Kidney glomerular epithelial cell (primary cell): Measurements from ENCODE around the gene NAV2.
"Not testable (repeated sequence)": the region's sequence is repeated elsewhere in the genome, so short reads cannot be mapped to it uniquely, and the experiment has no call there.

ENCODE experiments used
- DNase-seq: peaks from one replicate; lab custom pipeline; 2025; lab: John Stamatoyannopoulos, UW

NAV2 gene

DNA sequence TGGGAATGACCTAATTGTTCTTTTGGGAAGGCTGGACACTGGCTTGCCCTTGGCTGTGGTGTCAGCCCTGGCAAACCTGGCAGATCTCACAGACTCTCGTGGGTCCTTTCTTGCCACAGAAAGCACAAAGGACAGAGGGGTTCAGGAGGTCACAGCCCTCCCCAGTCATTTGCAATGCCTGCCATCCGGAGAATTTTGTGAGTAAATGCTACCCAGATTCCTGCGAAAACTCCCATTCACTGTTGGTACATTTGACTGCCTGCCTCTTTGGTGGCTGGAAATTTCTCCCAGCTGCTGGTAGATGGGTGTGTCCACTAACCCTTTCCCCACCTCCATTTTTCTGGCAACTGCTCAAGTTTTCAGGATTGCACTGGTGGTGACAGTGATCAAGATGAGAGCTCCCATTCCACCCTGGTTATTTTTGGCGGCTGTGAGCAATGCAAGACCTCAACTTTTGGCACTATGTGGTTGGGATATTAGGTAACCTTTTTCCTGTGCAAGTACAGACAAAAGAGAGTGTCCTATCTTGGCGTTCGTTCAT is 155.7 kb downstream of the NAV2 start:
- DNase-seq = no peak

DNA sequence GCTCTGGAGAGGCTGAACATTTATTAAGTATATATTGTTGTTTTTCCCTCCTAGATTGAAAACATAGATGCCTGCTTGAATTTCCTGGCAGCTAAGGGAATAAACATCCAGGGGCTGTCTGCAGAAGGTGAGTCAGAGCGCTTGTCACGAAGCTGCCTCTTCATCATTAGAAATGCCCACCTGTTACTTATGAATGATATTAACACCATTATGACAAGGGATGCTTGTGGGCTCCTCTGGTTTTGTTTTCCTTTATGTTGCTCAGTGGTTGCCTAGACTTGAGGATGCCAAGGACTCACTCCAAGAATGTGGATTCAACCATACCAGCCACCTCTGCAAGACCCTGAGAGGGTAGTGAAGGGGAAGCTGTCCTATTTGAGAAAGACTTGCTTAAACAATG is 156.2 kb downstream of the NAV2 start:
- DNase-seq = no peak

DNA sequence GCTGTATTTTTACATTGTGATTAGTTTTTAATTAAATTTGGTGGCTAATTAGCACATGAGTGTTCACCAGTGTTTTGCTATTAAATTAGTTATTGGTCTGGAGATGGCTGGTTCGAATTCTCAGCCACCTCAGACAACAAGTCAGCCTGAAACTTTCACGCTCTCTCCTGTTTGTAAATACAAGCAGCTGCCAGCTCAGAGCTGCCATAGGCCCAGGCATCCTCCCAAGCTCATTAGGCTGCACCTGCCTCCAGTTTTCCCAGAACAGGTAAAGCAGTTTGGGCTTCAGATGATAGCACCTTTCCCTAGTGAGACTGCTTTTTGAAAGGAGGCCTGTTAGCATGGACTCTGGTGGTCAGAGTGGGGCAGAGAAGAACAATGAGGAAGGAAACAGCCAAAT is 156.8 kb downstream of the NAV2 start:
- DNase-seq = no peak

DNA sequence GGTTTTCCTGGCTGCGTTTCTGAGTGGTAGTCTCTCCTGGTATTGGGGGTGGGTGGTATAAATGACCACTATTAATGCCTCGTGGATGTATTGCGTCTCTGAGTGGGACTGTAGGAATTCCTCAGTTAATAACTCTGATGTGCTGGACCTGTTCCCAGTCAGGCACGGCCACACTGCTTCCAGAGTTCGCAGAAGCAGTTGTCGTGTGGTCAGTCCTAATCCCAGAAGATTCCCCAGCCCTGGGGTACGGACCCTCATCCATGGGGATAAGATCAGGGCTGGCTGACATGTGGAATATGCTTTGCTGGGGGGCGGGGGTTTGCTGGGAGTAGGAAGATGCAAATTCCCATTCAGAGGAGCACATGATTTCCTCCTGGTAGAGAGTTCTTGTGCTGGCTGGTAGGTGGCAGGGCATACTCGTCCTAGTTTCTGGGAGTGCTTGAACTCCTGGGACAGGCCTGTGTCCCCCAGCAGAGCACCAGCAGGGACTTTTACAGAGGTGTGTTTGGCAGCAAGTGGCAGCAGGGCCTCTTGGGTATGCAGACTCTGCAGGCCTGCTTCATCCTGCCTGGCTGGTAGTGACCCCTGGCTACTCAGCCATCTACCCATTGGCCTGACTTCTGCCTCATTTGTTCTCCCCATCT is 157.4 kb downstream of the NAV2 start:
- DNase-seq = no peak

DNA sequence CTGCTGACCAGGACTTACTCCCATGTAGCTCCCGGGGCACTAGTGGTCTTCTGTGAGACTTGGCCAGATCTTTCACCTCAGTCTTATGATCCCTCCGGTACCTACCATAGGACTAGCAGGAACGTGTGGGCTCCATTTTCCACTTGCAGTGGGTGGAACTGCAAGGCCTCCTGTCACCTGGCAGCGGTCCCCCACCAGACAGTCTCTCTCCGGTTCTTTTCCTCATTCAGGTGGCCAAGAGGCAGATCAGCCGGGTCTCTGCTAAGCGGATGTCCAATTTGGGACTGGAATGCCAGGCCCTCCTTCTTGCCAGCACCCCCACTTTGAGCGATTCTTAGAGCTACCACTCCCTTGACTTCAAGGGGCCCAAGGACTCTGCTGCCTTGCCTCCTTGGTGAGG is 158.9 kb downstream of the NAV2 start:
- no peak for DNase-seq

DNA sequence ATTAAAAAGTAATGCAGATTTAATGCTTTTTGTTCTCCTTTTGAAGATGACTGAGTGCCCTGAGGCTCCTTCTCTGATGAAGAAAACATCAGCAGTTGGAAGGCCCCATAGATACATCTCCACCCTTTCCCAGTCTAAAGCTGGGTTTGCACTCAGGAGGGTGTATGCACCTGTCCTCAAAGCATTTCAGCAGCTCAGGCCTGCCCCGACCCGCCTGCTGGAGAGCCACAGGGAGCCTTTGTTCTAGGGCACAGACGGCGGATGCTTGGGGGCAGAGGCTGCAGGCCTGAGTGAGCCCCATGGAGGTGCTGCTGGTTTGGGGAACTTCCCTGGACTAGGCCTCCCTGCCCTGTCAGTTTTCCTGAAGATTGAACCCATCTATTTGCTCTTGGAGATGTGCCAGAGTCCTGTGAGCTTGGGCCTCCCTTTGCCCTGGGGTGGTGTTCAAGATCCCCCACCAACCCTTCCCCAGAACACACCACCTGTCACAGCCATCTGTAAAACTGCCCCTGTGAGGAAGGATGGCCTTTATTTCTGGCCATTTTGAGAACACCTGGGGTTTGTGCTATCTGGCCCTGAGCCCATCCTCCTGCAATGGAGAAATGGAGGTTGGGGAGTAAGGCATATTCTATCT is 160.0 kb downstream of the NAV2 start:
- DNase-seq = no peak

DNA sequence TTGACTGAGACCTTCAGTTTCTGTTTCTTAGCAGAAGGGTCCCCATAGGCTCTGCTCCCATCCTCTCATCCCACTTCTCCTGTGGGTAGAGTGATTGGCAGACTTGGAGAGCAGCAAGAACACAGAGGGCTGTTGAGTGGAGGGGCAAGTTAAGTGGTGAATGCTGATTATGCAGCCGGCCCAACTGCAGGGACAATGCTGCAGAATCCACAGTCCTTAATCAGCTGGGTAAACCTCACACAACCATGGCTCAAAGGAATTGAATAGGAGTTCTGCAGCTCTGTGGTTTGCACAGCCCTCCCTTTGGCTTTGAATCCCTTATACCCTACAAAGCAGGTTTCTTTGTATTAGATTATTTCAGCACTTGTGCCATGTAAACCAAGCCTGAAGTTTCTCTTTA is 161.1 kb downstream of the NAV2 start:
- DNase-seq = no peak

DNA sequence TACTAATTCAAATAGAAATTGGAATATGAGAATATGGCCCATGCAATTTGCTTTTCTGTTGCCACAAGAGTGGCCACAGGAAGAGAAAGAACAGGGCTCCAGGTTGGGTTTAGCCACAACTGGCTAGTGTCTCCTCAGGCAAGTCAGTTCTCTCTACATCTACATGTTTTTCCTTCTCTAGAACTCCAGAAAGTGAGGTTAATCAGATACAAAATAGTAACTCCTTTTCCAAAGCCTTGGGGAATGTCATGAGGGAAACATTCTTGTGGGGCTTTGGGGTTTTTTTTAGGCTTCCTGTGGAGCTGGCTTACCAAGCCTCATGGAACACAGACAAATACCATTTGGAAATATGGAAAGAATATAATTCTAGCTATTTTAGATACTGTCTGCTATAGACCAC is 161.6 kb downstream of the NAV2 start:
- no peak for DNase-seq

DNA sequence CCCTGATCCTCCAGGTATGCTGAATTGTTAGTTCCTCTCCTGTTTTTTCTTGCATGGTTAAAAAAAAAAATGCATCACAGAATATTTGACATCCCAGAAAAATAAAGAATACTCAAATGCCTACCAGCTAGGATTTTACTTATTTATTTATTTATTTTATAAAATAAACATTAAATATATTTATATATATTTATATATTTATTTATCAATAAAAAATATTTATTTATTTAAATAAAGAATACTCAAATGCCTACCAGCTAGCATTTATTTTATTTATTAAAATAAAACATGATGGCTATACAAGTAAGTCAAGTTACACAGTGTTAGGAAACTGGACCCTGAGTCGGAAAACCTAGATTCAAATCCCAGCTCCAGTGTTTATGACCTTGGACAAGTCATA is 164.1 kb downstream of the NAV2 start:
- DNase-seq = no peak

DNA sequence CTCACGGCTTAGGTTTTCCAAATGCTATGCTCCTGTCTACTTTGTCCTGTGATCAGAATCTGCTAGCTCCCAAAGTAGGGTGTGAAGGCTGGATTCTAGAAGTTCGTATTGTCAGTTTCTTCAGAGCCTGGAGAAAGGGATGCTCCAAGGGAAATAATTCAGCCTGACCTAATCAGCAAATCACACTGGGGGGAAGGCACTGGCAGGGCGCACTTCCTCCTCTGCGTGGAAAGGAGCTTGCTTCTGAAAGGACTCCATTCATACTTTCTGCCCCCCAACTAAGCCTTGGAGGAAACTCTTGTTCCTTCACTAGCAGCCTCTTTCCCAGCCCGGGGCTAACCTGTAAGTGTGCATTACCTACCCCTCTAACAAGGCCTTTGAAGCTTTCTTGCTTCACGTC is 165.9 kb downstream of the NAV2 start:
- no peak for DNase-seq

DNA sequence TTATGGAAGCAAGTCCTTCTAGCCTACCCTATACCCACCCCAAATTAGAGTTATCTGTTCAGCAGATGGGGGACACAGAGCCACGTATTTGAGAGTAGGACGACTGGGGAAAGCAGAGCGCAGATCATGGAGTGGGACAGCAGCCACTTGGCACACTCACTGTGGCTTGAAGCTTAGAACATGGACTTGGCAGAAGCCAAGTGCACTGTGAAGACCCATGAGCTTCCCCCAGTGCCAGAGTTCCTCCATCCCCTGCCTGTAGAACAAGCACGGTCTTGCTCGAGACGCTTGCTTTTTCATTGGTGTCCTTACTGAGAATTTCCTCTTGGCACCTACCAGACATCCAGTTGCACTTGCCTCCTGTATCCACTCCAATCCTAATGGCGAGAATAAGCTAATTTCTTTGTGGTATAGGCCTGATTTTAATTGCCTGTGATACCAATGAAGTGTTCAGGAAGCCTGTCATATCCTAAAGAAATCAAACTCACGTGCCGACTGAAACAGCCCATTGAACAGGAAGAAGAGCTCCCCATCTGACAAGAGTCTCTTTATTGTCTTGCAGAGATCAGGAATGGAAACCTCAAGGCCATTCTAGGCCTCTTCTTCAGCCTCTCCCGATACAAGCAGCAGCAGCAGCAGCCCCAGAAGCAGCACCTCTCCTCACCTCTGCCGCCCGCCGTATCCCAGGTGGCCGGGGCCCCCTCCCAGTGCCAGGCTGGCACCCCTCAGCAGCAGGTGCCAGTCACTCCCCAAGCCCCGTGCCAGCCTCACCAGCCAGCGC is 166.9 kb downstream of the NAV2 start:
- no peak for DNase-seq

DNA sequence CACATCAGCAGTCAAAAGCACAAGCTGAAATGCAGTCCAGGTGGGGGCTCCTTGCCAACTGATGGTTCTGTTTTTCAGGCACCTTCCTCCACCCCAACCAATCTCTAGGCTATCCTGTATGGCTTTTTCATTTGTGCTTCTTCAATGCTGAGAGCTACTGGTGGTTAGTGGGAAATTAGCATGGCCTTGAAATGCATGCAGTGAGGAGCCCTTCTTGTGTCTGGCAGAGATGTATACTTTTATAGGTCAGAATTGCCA is 167.4 kb downstream of the NAV2 start:
- no peak for DNase-seq

DNA sequence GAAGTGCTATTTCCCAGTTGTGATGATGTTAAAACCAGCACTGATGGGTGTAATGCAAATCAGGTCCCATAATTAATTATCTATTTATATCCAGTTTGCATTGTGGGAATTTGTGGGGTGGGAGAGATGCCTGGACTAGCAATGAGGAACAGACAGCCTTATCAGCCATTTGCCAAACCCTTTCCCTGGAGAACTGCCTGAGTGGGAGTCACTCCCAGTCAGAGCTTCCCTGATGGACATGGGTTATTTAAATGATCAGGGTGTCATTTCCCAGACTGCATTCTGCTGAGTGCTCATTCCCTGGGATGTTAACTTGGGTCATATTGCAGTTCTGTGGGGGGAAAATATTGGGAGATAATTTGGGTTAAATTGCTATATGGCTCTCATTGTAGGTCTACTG is 168.5 kb downstream of the NAV2 start:
- no peak for DNase-seq

DNA sequence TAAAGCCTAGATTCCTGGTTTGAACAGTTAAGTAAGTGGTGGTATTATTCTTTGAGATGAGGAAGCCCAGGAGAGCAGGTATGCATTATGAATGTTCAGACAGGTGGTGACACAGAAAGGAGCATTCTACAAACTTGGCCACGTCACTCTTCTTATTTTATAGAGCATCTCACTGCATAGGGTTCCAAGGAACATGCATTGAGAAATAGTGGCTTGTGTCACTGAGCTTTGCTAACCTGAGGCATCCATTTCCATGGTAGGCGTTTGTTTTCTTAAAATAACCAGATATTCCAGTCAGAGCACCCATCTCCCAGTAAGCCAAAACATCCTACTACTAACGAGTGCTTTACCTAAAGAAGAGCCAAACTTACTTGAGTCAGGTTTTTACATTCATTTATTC is 169.7 kb downstream of the NAV2 start:
- DNase-seq = no peak

DNA sequence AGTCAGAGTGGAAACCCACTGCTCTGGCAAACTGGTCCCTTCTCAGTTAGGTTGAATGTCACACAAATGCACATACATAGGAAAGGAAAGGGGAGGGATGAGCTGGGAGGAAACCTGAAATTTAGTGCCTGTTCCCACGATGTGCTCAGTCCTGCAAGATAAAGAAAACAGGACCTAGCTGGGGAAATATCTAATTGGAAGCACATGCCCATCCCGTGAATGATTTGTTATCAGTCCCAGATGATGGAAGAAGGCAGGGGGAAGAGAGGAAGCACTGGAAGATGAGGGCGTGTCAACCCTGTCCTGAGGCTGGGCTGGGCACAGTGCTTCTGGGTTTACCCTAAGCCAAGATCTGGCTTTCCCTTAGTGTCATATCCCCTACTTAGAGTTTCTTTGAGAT is 173.9 kb downstream of the NAV2 start:
- DNase-seq = no peak

DNA sequence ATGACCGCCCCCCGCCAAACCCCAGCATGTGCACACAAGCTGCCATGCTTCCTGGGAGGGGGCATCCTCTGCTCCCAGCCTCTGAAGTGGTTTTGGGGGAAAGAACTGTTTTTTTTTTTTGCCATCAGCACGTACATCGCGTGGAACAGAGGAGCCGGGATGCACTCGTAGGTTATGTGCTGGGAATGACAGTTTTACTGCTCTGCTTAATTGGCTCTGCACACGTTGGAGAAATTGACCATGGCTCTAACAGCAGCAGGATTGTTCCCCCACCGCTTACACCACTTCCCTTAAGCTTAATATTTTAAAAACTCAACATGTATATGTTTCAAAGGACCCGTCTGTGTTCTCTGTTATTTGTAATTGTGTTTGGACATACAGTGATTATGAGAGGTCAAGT is 175.2 kb downstream of the NAV2 start:
- no peak for DNase-seq

DNA sequence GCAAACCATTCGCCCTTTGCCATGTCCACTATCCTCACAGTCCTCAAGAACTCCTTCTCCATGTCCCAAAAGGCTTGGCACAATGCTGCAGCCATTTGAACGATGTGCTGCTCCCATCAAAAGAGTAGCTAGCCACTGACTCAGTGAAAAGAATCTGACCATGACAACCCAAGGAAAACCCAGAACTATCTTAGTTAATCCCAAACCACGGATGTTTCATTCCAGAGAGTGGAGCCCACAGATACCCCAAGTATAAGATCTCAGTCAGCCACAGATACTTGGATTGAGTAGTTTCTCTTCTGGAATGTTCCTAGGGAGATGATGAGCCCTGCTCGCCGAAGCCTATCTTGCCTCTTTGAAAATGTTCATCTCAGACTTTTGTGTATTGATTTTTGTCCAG is 176.9 kb downstream of the NAV2 start:
- peak; percentile 63 for DNase-seq

DNA sequence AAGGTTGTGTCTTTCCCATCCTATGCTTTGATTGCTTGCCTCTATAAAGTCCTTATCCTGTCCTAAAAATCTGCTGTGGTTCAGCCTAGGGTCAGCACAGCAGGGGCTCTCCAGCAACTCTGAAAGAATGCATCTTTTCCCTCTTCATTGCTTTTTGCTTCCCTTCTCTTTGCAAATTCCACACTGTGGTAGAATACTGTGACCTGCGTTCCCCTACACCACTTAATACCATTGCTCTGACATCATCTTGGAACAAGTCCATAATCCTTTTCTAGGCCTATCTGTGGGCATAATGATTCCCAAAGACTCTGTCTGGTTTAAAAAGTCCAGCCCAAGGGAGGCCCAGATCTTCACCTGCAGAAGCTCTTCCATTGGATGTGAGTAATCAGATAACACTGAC is 177.7 kb downstream of the NAV2 start:
- DNase-seq = peak; percentile 95

DNA sequence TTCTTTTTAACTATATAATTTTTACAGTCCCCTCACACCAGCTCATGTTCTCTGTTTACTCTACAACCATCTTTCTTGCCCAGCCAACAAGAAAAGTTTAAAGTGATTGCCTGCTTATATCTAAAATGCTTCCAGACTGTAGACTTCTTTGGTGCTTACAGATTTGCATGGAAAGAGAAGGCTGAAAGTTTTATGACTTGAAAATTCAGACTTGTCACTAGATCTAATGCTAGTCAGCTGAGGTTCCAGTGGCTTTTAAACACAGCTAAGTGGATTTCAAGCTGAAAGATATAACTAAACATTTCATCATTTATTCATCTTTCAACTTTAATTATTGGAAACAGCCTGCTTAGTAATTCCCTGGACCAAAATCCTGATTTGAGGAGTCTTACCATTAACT is 178.4 kb downstream of the NAV2 start:
- no peak for DNase-seq

DNA sequence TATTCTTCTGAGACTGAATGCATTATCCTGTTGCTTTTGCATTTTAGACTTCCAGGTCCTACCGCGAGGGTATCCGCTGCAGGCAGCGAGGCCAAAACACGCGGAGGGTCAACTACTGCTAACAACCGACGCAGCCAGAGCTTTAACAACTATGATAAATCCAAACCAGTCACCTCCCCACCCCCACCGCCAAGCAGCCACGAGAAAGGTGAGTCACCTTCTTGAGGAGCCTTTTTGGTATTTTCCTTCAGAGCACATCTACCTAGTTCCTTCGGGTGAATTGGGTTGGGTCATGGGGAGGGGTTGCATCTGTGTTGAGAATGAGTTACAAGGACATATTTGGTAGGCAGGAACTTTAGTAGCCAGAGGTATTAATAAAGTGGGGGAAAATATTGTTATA is 179.8 kb downstream of the NAV2 start:
- DNase-seq = no peak

DNA sequence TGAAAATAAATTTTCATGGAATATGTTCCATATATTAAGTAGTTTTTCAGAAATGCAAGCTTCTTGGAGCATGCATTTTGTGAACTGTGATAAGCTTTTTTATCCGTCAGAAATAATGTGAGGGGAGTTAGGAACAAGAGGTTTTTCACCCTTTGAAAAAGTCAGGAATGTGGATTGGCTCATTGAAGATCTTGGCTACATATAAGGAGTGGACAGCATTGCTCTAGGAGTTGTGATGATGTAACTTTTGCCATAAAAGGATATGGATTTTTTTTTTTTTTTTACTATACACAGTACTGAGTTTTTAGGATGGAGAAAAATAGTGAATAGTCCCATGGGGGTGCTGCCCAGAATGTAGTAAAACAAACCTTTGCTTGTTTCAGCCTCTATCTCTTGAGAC is 180.2 kb downstream of the NAV2 start:
- no peak for DNase-seq

DNA sequence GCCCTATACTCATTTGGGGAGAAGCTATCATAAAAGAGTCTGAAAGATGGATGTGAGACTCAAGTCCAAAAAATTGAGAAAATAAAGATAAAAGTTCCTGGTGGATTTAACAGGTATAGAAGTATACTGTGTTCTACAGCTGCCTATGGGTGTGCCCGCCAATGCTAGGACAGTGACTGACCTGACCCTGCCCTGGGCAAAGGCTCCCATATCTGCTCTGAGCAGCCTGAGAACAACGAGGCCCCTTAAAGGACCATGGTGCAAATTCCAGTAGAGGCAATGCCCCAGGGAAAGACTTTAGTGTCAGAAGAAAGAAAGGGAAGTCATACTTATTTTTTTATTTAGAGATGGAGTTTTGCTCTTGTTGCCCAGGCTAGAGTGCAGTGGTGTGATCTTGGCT is 181.8 kb downstream of the NAV2 start:
- no peak for DNase-seq

DNA sequence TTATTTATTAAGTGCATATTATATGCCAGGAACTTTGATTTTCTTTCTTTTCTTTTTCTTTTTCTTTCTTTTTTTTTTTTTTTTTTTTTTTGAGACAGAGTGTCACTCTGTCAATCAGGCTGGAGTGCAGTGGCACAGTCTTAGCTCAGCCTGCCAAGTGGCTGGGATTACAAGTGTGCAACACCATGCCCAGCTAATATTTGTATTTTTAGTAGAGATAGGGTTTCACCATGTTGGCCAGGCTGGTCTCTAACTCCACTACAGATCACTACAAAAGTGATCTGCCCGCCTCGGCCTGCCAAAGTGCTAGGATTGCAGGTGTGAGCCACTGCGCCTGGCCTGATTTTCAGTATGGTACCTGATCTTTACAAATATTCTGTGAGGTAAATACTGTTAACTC is 182.4 kb downstream of the NAV2 start:
- DNase-seq = not testable (repeated sequence)

DNA sequence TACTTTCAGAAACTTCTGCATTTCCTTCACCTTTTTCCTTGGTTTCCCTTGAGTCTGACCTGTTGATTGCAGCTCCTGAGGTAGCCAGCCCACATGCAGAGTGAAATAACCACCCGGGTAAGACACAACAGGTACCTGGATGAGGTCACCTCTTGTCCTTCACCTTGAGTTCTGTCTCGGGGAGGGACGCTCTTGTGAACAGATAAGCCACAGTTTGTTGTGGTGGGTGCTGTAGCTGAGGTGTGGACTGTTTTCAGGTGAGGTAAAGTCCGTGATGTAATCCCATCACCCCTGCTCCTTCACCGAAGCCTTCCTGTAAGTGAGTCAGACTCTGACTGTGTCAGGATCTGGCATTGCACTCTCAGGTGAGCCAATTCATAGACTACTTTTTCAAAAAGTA is 183.1 kb downstream of the NAV2 start:
- no peak for DNase-seq
